PFSK-1 (cell line): ENCODE measurements around the gene NOVA2.

Source experiments
- FOXP2 ChIP-seq: optimal IDR thresholded peaks from 2 replicates; pipeline ENCODE3; 2011; ENCODE audit warnings: borderline replicate concordance, control low read depth, inconsistent platforms; ENCODE audit not compliant: insufficient read depth; ENCODE audit errors: extremely low read length, extremely low read depth
- POLR2AphosphoS5 ChIP-seq: IDR thresholded peaks from 2 replicates; pipeline ENCODE4 v1.6.1; 2012; ENCODE audit warnings: low read depth, mild to moderate bottlenecking, control low read depth, low read length, moderate library complexity
- SIN3A ChIP-seq: IDR thresholded peaks from 2 replicates; pipeline ENCODE4 v1.6.1; 2012; ENCODE audit warnings: mild to moderate bottlenecking, low read length, moderate library complexity, borderline replicate concordance; ENCODE audit not compliant: insufficient read depth
- TAF1 ChIP-seq: IDR thresholded peaks from 2 replicates; pipeline ENCODE4 v1.6.1; 2012; ENCODE audit warnings: low read length, control low read depth, borderline replicate concordance; ENCODE audit not compliant: insufficient read depth
- TF ChIP-seq, protein P1 (sequence below), 2 experiments: IDR thresholded peaks; 2 replicates each; pipeline versions ENCODE4 v1.6.1 to v1.8.0; 2011 to 2012; ENCODE audit warnings: low read depth in 2 of 2, low read length in 2 of 2, control low read depth in 1 of 2, inconsistent platforms in 1 of 2, mild to moderate bottlenecking in 1 of 2, moderate library complexity in 1 of 2; ENCODE audit not compliant: insufficient read depth in 1 of 2

Gene NOVA2

DNA sequence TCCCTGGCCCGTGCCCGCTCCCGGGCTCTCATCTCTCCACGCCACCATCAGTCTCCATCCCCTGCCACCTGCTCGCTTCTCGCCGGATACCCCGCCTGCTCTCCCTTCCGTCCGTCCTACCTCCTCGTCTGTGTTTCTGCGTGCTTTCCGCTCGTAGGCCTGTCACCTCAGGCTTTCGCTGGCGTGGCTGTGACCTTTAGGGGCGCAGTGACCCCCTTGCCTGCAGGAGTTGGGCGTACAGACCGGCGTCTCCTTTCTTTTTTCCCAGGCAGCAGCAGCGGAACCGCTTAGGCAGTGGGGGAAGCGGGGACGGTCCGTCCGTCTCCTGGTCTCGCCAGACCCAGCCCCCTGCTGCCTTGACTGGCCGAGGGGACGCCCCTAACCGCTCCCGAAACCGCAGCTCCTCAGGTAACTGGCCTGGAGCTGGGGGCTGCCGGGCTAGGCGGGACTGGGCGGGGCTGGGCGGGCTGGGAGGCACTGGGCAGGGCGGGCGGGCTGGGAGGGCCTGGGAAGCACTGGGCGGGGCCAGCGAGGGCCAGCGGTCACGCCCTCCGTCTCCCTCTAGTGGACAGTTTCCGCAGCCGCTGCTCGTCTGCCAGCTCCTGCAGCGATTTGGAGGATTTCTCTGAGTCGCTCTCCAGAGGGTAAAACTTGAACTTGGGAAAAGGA, 42.9 kb upstream of the NOVA2 start:
- TF ChIP-seq FOXP2 (no peak), TAF1 (no peak), SIN3A (no peak)
- TF ChIP-seq, protein P1, sequence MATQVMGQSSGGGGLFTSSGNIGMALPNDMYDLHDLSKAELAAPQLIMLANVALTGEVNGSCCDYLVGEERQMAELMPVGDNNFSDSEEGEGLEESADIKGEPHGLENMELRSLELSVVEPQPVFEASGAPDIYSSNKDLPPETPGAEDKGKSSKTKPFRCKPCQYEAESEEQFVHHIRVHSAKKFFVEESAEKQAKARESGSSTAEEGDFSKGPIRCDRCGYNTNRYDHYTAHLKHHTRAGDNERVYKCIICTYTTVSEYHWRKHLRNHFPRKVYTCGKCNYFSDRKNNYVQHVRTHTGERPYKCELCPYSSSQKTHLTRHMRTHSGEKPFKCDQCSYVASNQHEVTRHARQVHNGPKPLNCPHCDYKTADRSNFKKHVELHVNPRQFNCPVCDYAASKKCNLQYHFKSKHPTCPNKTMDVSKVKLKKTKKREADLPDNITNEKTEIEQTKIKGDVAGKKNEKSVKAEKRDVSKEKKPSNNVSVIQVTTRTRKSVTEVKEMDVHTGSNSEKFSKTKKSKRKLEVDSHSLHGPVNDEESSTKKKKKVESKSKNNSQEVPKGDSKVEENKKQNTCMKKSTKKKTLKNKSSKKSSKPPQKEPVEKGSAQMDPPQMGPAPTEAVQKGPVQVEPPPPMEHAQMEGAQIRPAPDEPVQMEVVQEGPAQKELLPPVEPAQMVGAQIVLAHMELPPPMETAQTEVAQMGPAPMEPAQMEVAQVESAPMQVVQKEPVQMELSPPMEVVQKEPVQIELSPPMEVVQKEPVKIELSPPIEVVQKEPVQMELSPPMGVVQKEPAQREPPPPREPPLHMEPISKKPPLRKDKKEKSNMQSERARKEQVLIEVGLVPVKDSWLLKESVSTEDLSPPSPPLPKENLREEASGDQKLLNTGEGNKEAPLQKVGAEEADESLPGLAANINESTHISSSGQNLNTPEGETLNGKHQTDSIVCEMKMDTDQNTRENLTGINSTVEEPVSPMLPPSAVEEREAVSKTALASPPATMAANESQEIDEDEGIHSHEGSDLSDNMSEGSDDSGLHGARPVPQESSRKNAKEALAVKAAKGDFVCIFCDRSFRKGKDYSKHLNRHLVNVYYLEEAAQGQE (IDR thresholded peaks at IDR 0.05; ENCODE audit: insufficient read depth in 1 of 2, low read depth in 2 of 2, low read length in 2 of 2), result no peak

DNA sequence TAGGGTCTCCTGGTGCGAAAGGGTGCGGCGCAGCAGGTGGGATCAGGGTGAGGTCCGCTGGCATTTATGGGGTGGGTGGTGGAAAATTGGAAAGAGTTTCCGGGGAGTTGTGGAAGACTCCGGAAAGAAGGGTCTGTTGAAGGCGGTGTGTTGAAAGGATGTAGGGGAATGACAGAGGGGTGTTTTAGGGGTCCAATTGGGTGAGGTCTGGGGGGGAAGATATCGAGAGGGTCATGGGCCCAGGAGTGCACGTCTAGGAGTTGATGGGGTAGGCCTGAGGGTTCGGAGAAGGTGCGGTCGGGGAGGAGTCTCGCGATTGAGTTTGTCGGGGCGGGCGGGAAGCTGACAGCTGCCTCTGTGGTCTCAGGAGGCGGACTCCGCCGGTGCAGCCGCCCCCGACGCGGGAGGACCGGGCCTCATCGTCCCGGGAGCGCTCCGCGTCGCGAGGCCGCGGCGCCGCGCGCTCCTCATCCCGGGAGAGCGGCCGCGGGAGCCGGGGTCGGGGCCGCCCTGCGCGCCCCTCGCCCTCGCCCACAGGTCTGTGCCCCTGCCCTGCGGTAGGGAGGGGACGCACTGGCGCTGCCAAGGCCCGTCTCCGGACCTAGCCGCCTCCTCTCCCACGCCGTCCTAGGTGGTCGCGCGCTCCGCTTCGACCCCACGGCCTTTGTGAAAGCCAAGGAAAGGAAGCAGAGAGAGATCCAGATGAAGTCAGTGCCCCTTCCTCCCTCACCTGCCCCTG, 42.2 kb upstream of the NOVA2 start:
- TF ChIP-seq SIN3A, result no peak
- TF ChIP-seq FOXP2, result no peak
- TF ChIP-seq TAF1, result no peak
- TF ChIP-seq, protein P1 (IDR thresholded peaks at IDR 0.05; ENCODE audit: insufficient read depth in 1 of 2, low read depth in 2 of 2, low read length in 2 of 2), result no peak
- TF ChIP-seq POLR2AphosphoS5, result no peak

DNA sequence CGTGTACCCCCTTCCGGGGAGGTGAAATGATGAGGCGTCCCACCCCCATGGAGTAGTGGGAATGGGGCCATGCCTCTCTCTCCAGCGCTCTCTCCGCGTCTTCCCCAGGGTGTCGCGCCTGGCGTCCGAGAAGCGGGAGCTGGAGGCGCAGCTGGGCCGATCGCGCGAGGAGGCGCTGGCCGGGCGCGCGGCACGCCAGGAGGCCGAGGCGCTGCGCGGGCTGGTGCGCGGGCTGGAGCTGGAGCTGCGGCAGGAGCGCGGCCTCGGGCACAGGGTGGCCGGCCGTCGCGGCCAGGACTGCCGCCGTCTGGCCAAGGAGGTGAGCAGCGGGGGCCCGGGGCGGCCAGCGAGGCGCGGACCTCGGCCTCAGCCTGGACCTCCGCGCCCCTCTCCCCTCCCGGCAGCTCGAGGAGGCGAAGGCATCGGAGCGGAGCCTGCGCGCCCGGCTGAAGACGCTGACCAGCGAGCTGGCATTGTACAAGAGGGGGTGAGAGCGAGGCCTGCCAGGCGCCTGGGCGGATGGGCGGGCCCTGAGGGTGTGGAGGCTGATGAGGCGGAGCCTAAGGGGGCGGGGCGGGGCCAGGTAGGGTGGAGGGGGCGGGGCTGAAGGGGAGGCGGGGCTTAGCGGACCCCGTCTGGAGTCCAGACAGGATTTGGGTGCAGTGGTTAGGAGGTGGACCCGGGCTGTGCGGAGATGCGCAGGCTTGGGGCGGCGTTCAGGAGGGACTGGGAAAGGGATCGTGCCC, 41.4 kb upstream of the NOVA2 start:
- no peak for TF ChIP-seq POLR2AphosphoS5
- no peak for TF ChIP-seq TAF1
- no peak for TF ChIP-seq SIN3A
- TF ChIP-seq, protein P1 (IDR thresholded peaks at IDR 0.05; ENCODE audit: insufficient read depth in 1 of 2, low read depth in 2 of 2, low read length in 2 of 2), result no peak
- TF ChIP-seq FOXP2, result no peak

DNA sequence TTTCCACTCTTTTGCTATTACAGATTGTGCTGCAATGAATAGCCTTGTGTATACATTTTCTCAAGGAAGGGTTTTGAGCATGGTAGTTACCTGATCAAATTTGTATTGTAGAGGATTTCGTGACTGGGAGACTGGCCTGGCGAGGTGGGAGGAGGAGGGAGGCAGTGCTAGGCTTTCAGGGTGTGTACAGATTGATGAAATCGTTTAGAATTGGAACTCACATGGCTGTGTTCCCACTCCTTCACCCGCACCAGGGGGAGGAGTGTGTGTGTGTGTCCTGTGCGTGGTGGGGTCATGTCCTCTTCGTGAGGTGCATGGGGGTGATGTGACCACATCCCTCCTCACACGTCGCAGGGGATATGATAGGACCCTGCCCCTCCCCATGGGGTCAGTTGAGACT, 40.9 kb upstream of the NOVA2 start:
- TF ChIP-seq, protein P1 (IDR thresholded peaks at IDR 0.05; ENCODE audit: insufficient read depth in 1 of 2, low read depth in 2 of 2, low read length in 2 of 2), result no peak
